ENCODE results near the gene SNTG2. TPM values are rescaled to one million over a fixed set of nuclear protein-coding genes. Genes with fewer than 3 reads are reported as not detected.

SNTG2 gene
- total and polyA plus RNA-seq, 2 donors (not counting 1 experiment from before 2014, with no cell fraction given) = 0.06 TPM; not detected in 1

DNA sequence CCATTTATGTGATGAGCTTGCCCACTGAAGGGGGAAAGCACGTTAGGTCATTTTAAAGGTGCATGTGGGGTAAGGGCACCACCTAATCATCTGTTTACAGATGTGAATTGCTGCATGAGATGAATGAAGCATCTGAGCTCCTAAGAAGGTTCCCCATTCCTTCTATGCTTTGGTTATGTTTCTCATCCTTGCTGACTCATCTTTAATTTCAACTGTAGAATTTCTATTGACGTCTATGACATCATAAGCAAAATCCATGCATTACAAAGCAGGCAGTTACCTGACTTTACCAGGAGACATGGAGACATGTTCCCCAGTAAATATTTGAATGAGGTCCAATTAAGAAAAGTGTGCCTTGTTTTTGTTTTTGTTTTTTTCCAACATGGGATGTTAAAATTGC lies 2.8 kb downstream of the SNTG2 start:
- DNase-seq (ENCODE audit: low read depth in 2 of 2) = no peak
- Histone ChIP-seq H3K4me2 (ENCODE audit: extremely low read depth, insufficient read depth, low read length) (no peak overlapping the region), H3K4me1 (ENCODE audit: control insufficient read depth, extremely low read depth, insufficient read depth, low read length) (no peaks in the 10 kb centered on the region), H3K36me3 (ENCODE audit: control insufficient read depth, insufficient read depth, low read length) (no peaks in the 10 kb centered on the region), H3K79me2 (ENCODE audit: control insufficient read depth, insufficient read depth, low read length) (no peaks in the 10 kb centered on the region), H3K9me3 (ENCODE audit: control insufficient read depth, insufficient read depth, low read depth, low read length) (no peaks in the 10 kb centered on the region), H4K20me1 (ENCODE audit: control insufficient read depth, extremely low read depth, insufficient read depth, low read length) (no peaks in the 10 kb centered on the region), H2AFZ (ENCODE audit: low read length) (no peak overlapping the region), H3K27me3 (ENCODE audit: control insufficient read depth, insufficient read depth, low read length) (peaks cover 7% of the 10 kb centered on the region), H3K4me3 (replicated peaks in 1 of 4; ENCODE audit: control extremely low read depth in 1 of 4, insufficient read depth in 1 of 4, low read depth in 3 of 4, low read length in 4 of 4) (no peak overlapping the region), H3K9ac (ENCODE audit: insufficient read depth, low read length) (no peak overlapping the region), H3K27ac (ENCODE audit: insufficient read depth, low read length) (no peak overlapping the region)
- TF ChIP-seq CTCF (conservative IDR thresholded peaks at IDR 0.05 in 1 of 2, IDR thresholded peaks at IDR 0.05 in 1 of 2; ENCODE audit: low read depth in 1 of 2, low read length in 2 of 2) (no peak), EZH2 (IDR thresholded peaks at IDR 0.05; ENCODE audit: low read length, missing control alignments) (no peak)

DNA sequence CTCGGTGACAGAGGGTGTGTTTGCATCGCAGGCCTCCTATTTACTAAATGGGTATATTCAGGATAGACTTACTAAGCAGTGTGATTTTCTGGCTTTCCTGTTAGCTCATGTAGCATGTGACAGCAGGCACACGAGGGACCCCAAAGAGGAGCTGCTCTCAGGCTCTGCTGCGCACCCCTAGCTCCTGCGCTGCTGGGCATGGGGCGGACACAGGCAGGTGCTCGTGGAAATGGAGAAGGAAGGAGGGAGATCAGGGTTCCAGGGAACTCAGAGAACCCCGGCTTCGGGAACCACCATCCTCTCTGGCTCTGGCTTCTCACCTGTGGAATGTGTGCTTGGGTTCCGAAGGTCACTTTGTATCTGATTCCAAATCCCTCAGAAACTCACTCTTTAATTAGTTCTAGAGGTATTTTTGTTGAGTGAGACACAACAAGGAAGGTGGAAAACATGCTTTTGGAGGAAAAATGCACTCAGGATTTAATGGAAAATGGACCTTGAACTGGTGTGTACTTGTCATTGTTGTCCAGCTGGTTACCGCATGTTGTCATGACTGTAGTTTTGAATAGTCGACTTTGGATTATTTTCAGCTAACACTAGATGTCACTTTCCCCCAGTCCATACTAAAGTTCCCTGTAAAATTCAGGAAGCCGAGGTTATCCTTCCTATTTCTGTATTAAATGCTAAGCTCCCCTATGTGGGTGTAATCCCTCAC lies 3.5 kb downstream of the SNTG2 start:
- no peak overlapping the region for H3K4me2 ChIP-seq (ENCODE audit: extremely low read depth, insufficient read depth, low read length)
- H3K27ac ChIP-seq (ENCODE audit: insufficient read depth, low read length) = no peak overlapping the region
- no peak overlapping the region for H3K9ac ChIP-seq (ENCODE audit: insufficient read depth, low read length)
- peaks cover 7% of the 10 kb centered on the region for H3K27me3 ChIP-seq (ENCODE audit: control insufficient read depth, insufficient read depth, low read length)
- peak; percentile 9 to 38 for DNase-seq (ENCODE audit: low read depth in 2 of 2)
- TF ChIP-seq EZH2 (IDR thresholded peaks at IDR 0.05; ENCODE audit: low read length, missing control alignments) (no peak), CTCF (conservative IDR thresholded peaks at IDR 0.05 in 1 of 2, IDR thresholded peaks at IDR 0.05 in 1 of 2; ENCODE audit: low read depth in 1 of 2, low read length in 2 of 2) (no peak)
- H3K4me1 ChIP-seq (ENCODE audit: control insufficient read depth, extremely low read depth, insufficient read depth, low read length) = no peaks in the 10 kb centered on the region
- H3K9me3 ChIP-seq (ENCODE audit: control insufficient read depth, insufficient read depth, low read depth, low read length) = no peaks in the 10 kb centered on the region
- H3K79me2 ChIP-seq (ENCODE audit: control insufficient read depth, insufficient read depth, low read length) = no peaks in the 10 kb centered on the region
- H2AFZ ChIP-seq (ENCODE audit: low read length) = no peak overlapping the region
- H3K4me3 ChIP-seq (replicated peaks in 1 of 4; ENCODE audit: control extremely low read depth in 1 of 4, insufficient read depth in 1 of 4, low read depth in 3 of 4, low read length in 4 of 4) = no peak overlapping the region
- no peaks in the 10 kb centered on the region for H3K36me3 ChIP-seq (ENCODE audit: control insufficient read depth, insufficient read depth, low read length)
- no peaks in the 10 kb centered on the region for H4K20me1 ChIP-seq (ENCODE audit: control insufficient read depth, extremely low read depth, insufficient read depth, low read length)

DNA sequence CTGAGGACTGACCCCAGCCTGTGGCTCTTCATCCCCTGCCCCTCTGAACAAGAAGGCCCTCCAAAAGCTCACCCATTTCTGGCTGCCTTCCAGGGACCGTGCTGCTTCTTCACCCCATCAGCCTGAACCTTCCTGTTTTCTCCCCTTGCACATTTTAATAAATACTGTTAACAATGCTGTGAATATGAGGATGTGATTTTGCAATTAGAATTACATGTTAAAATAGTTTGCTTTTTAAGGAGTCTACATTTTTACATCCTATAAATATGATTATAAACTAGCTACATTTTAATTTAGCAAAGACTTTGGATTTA lies 4.0 kb downstream of the SNTG2 start:
- TF ChIP-seq EZH2 (IDR thresholded peaks at IDR 0.05; ENCODE audit: low read length, missing control alignments) (no peak), CTCF (conservative IDR thresholded peaks at IDR 0.05 in 1 of 2, IDR thresholded peaks at IDR 0.05 in 1 of 2; ENCODE audit: low read depth in 1 of 2, low read length in 2 of 2) (no peak)
- Histone ChIP-seq H2AFZ (ENCODE audit: low read length) (no peak overlapping the region), H3K9ac (ENCODE audit: insufficient read depth, low read length) (no peak overlapping the region), H3K27me3 (ENCODE audit: control insufficient read depth, insufficient read depth, low read length) (peaks cover 7% of the 10 kb centered on the region), H3K36me3 (ENCODE audit: control insufficient read depth, insufficient read depth, low read length) (no peaks in the 10 kb centered on the region), H4K20me1 (ENCODE audit: control insufficient read depth, extremely low read depth, insufficient read depth, low read length) (no peaks in the 10 kb centered on the region), H3K79me2 (ENCODE audit: control insufficient read depth, insufficient read depth, low read length) (no peaks in the 10 kb centered on the region), H3K4me2 (ENCODE audit: extremely low read depth, insufficient read depth, low read length) (no peak overlapping the region), H3K4me3 (replicated peaks in 1 of 4; ENCODE audit: control extremely low read depth in 1 of 4, insufficient read depth in 1 of 4, low read depth in 3 of 4, low read length in 4 of 4) (no peak overlapping the region), H3K4me1 (ENCODE audit: control insufficient read depth, extremely low read depth, insufficient read depth, low read length) (no peaks in the 10 kb centered on the region), H3K9me3 (ENCODE audit: control insufficient read depth, insufficient read depth, low read depth, low read length) (no peaks in the 10 kb centered on the region), H3K27ac (ENCODE audit: insufficient read depth, low read length) (no peak overlapping the region)
- DNase-seq (ENCODE audit: low read depth in 2 of 2) = no peak
